Activated naive CD8-positive, alpha-beta T cell treated with anti-CD3 and anti-CD28 coated beads, Interleukin-2, amount 10 ng/mL, durations not matched to agents 7 days and 5 days (primary cell): ENCODE results near the gene C1QTNF8. TPM values are rescaled to one million over a fixed set of nuclear protein-coding genes. Genes with fewer than 3 reads are reported as not detected.

Experiments
- ATAC-seq: fragments of 150-1000 bp; cut with Tn5 transposase; one replicate; pipeline ENCODE4 v1.10.0; 2021; ENCODE audit warnings: low read depth, moderate library complexity
- POLR2A ChIA-PET: fragments of 350-600 bp; sonication (Branson Sonifier 250); formaldehyde crosslinking; loops from one replicate; lab custom pipeline; 2021; ENCODE audit warnings: antibody characterized with exemption; lab: Charles Lee
- DNase-seq: peaks from one replicate; pipeline ENCODE4 v3.0.0; 2021
- H3K27ac Mint-ChIP-seq: one replicate; pipeline ENCODE4 v1.8.0; 2022; ENCODE audit warnings: mild to moderate bottlenecking, mixed read lengths
- H3K27me3 Mint-ChIP-seq: one replicate; pipeline ENCODE4 v1.8.0; 2022; ENCODE audit warnings: mild to moderate bottlenecking, moderate library complexity, mixed read lengths
- H3K36me3 Mint-ChIP-seq: one replicate; pipeline ENCODE4 v1.8.0; 2021; ENCODE audit warnings: mild to moderate bottlenecking, mixed read lengths
- H3K4me1 Mint-ChIP-seq: one replicate; pipeline ENCODE4 v1.8.0; 2021; ENCODE audit warnings: mixed read lengths
- H3K4me3 Mint-ChIP-seq: one replicate; pipeline ENCODE4 v1.8.0; 2022; ENCODE audit warnings: mild to moderate bottlenecking, moderate library complexity, mixed read lengths
- H3K9me3 Mint-ChIP-seq: one replicate; pipeline ENCODE4 v1.8.0; 2021; ENCODE audit warnings: mixed read lengths
- total RNA-seq, 2 experiments: library from RNA; stranded (reverse); gene quantifications; one replicate each; pipeline ENCODE4 v1.2.3, GENCODE V29; 2021

The C1QTNF8 gene
- total RNA-seq, 2 experiments from 2014 or later: not detected

DNA sequence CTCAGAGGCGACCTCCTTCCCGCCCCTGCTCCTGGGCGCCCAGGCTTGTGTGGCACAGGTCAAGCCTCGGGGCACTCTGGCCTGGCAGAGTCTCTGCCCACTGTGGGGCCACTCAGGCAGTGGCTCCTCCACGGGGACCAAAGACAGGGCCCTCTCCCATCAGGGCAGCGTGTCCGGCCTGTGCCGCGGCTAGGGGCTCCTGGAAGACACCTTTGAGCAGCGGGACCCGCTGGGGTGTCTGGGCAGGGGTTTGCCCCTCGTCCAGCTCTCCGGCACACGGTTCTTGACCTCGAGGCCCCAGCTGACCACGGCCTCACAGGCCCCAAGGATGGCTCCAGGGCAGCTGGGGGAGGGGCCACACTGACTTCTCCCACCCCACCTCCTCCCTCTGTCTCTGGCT lies 48.2 kb downstream of the C1QTNF8 start:
- no peak for DNase-seq
- Mint-ChIP-seq H3K27ac (no peak overlapping the region), H3K4me3 (no peak overlapping the region), H3K4me1 (no peaks in the 10 kb centered on the region), H3K9me3 (no peaks in the 10 kb centered on the region), H3K27me3 (no peaks in the 10 kb centered on the region), H3K36me3 (no peaks in the 10 kb centered on the region)
- POLR2A ChIA-PET: no interaction called here
- no peak for ATAC-seq

DNA sequence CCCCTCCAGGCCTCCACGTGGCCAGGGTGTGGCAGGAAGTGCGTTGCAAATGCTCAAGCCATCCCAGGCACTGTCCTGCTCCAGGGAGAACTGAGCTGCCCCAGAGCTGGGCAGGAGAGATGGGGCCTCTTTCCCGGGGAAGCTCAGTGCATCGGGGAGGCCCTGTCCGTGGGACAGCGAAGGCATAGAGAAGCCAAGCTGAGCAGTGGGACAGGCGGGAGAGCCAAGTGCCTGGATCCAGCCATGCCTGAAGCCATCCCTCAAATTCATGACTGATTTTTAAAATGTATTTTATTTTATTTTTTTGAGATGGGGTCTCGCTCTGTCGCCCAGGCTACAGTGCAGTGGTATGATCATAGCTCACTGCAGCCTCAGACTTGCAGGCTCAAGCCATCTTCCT lies 48.9 kb downstream of the C1QTNF8 start:
- Mint-ChIP-seq H3K27ac (no peak overlapping the region), H3K9me3 (no peaks in the 10 kb centered on the region), H3K4me3 (no peak overlapping the region), H3K4me1 (no peaks in the 10 kb centered on the region), H3K36me3 (no peaks in the 10 kb centered on the region), H3K27me3 (no peaks in the 10 kb centered on the region)
- DNase-seq: no peak
- POLR2A ChIA-PET: no interaction called here
- no peak for ATAC-seq

DNA sequence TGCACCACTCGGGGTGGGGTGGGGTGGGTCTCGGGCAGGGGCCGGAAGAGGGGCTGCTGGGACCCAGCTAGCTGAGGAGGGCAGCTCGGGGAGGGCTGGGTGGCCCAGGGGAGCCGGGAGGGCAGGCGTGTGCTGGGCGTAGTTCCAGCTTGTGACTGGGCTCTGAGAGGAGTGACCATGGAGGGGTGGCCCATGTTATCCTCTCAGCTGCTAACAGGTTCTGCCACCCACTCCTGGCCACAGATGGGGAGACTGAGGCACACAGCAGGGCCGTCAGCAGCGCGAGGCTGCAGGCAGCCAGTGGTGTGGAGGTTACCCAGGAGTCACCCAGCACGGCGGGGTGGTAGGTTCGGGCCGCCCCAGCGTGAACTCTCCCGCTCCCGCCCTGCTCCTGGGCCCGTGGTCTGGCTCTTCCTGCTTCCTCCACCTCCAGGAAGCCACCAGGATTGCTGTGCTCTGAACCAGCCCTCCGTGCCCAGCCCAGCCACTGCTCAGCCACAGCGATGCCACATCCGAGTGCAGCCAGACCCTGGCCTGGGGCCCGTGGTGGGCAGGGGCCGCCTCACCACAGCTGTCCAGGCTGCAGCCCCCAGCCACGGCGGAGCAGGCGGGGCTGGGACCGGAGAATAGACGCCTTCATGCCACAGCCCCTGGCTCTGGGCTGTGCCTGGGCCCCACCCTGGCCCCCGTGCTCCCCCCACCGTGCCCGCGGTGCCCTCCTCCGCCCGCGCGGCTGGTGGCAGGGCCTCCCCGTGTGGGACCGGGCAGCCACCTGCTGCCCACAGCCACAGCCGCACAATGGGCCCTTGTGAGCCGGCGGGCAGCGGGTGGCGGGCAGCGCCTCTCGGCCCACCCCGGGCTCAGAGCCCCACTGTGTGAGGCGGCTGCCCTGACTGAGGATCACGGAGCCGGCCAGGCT lies 49.8 kb downstream of the C1QTNF8 start:
- ATAC-seq: no peak
- no peaks in the 10 kb centered on the region for H3K4me1 Mint-ChIP-seq
- H3K36me3 Mint-ChIP-seq: no peaks in the 10 kb centered on the region
- H3K4me3 Mint-ChIP-seq: no peak overlapping the region
- no peak for DNase-seq
- no peaks in the 10 kb centered on the region for H3K9me3 Mint-ChIP-seq
- POLR2A ChIA-PET: no interaction called here
- no peaks in the 10 kb centered on the region for H3K27me3 Mint-ChIP-seq
- no peak overlapping the region for H3K27ac Mint-ChIP-seq

DNA sequence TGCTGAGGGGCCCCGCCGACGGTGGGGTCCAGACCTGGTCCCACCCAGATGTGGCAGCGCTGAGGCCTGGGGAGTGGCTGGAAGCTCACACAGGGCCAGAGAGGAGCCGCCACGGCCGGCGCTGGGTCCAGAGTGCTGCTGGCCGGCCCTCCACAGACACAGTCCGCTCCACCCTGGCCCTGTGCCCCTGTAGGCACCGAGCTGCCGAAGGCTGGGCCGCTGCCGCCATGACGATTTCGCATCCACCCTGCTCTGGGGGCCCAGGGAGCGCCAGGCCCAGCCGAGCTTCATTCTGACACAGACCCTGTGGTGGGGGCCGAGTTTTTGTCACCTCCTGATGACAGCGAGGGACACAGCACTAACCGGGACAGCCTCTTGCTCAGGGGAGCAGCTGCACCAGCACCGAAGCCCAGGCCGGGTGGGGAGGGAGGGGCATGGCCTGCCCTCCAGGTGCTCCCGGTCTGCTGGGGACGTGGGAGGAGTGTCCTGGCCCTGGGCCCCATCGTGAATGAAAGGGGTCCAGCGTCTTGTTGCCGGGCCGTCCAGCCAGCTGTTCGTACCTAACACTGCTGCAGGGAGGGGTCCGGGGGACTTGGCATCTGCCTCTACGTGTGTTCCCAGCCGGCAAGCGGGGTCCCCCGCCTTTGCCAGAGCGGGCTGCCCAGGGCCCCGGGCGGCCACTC lies 50.6 kb downstream of the C1QTNF8 start:
- H3K4me1 Mint-ChIP-seq: no peaks in the 10 kb centered on the region
- ATAC-seq (no peak), DNase-seq (no peak)
- H3K36me3 Mint-ChIP-seq: no peaks in the 10 kb centered on the region
- POLR2A ChIA-PET: no interaction called here
- no peak overlapping the region for H3K4me3 Mint-ChIP-seq
- H3K27ac Mint-ChIP-seq: no peak overlapping the region
- no peaks in the 10 kb centered on the region for H3K27me3 Mint-ChIP-seq
- H3K9me3 Mint-ChIP-seq: no peaks in the 10 kb centered on the region

DNA sequence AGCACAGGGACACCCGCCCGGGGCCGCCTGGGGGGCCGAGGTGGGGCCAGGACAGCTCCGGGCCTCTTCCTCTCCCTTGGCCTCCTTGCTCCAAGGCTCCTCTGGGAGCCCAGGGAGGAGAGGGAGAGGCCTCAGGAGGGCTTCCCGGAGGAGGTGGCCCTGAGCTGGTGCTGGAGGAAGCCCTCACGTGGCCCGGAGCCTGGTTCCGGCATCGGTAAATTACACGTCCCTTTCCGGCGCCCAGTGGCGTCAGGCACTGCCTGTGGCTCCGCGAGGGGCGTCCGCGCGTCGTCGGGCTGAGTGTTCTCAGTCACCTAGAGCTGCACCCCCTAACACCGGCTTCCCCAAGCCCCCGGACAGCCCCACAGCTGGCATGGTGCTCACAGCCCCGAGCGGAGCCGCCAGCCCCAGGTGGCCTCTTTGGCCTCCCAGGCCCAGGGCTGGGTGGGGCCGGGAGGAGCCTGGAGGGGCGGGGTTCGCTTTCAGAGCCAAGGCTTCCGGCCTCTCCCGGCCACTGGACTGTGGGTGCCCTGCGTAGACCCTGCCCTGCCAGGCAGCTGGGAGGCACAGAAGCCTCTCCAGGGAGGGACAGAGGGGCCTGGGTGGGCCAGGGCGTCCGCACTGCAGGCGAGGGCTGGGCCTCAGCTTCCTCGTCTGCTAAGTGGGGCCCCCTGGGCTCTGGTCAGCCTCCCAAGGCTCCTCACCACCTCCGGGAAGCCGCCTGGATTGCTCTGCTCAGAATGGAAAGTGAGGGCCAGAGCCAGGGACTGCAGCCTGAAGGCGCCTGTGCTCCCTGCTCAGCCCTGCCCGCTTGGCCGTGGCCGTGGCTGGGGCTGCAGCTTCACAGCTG lies 51.4 kb downstream of the C1QTNF8 start:
- DNase-seq (no peak), ATAC-seq (no peak)
- H3K4me1 Mint-ChIP-seq: no peaks in the 10 kb centered on the region
- H3K36me3 Mint-ChIP-seq: no peaks in the 10 kb centered on the region
- H3K27ac Mint-ChIP-seq: no peak overlapping the region
- POLR2A ChIA-PET: no interaction called here
- H3K27me3 Mint-ChIP-seq: no peaks in the 10 kb centered on the region
- H3K4me3 Mint-ChIP-seq: no peak overlapping the region
- H3K9me3 Mint-ChIP-seq: no peaks in the 10 kb centered on the region

DNA sequence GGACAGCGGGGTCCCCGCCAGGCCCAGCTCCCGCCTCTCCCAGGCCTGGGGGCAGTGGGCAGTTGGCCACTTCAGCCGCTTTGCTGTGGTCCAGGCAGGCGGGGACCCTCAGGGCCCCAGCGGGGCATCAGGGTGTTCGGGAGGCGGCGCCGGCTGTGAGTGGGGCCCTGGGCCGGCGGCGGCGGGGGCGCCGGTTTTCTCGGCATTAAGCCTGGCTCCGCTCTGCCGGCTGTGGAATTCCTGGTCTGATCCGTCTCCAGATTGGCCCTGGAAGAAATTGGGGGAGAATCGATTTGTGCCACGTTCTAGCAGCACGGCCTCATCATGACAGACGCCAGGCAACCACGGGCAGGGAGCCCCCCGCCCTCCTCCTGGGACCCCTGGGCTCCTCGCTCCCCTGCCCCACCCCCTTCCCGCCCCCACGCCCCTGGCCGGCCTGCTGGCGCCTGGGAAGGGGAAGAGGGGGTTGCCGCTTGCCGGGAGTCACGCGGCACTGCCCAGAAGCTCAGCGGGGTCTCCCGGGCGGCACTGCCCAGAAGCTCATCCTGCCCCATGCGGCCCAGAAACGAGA lies 52.1 kb downstream of the C1QTNF8 start:
- Mint-ChIP-seq H3K27me3 (no peaks in the 10 kb centered on the region), H3K27ac (no peak overlapping the region), H3K4me3 (no peak overlapping the region), H3K36me3 (no peaks in the 10 kb centered on the region), H3K4me1 (no peaks in the 10 kb centered on the region), H3K9me3 (no peaks in the 10 kb centered on the region)
- DNase-seq (no peak), ATAC-seq (no peak)
- POLR2A ChIA-PET: no interaction called here

DNA sequence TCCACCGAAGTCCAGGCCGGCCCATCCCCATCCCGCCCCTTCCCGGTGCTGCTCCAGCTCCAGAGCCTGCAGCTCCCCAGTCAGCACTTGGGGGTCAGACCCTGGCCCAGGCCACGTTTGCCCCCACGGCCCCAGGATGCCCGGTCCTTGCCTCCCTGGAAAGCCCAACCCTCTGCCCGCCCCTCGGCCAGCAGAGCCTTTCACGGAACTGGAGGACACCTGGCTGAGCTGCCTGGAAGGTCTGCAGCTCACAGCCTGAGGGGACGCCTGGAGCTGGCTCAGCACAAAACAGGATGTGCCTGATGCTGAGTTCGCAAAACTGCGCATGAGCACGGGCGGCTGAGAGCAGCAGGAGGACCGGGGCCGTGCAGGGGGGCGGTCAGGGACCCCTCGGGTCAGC lies 53.2 kb downstream of the C1QTNF8 start:
- POLR2A ChIA-PET: no interaction called here
- Mint-ChIP-seq H3K27ac (no peak overlapping the region), H3K9me3 (no peaks in the 10 kb centered on the region), H3K4me1 (no peaks in the 10 kb centered on the region), H3K36me3 (no peaks in the 10 kb centered on the region), H3K4me3 (no peak overlapping the region), H3K27me3 (peaks cover 2% of the 10 kb centered on the region)
- no peak for ATAC-seq
- no peak for DNase-seq

DNA sequence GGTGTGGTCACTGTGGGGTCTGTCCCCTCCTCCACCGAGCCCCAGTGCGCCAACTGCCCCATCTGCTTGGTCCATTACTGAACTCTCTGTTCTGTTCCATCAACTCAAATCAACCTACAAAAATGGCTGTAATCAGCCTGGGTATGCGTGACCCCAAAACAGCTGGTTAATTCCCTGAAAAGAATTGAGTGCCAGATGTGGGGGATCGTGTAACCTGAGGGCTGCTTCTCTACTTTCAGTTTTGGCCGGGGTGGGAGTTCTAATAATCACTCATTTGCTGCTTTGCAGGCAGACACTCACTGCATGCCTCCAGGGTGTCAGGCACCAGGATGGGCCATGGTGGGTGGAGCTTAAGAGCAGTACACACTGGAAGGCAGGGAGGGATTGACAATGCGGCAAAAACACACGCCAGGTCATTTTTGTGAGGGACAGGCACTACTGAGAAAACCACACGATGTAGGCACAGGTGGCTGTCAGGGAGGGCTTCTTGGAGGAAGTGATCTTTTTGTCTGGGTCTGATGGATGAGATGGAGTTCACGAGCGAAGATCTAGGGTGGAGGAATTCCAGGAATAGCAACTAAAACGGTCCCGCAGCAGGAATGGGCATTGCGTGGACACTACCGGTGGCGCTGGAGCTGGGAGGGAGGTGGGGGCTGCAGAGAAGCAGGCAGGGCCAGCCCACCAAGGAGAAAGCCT lies 53.8 kb downstream of the C1QTNF8 start:
- no peaks in the 10 kb centered on the region for H3K9me3 Mint-ChIP-seq
- H3K27me3 Mint-ChIP-seq: peaks cover 2% of the 10 kb centered on the region
- no peak overlapping the region for H3K27ac Mint-ChIP-seq
- no peak for ATAC-seq
- POLR2A ChIA-PET: no interaction called here
- no peaks in the 10 kb centered on the region for H3K4me1 Mint-ChIP-seq
- H3K4me3 Mint-ChIP-seq: no peak overlapping the region
- H3K36me3 Mint-ChIP-seq: no peaks in the 10 kb centered on the region
- no peak for DNase-seq

DNA sequence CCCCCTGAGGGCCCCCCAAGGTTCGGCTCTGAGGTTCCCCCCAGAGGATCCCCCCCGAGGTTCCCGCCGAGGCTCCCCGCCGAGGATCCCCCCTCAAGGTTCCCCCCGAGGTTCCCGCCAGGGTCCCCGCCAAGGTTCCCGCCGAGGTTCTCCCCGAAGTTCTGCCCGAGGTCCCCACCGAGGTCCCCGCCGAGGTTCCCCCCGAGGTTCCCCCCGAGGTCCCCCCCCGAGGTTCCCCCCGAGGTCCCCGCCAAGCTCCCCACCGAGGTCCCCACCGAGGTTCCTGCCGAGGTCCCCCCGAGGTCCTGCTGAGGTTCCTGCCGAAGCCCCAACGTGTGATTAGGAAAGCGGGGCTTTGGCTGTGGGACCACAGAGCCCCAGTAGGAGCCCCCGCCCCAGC lies 55.7 kb downstream of the C1QTNF8 start:
- H3K4me3 Mint-ChIP-seq: no peak overlapping the region
- no peak overlapping the region for H3K27ac Mint-ChIP-seq
- no peaks in the 10 kb centered on the region for H3K4me1 Mint-ChIP-seq
- DNase-seq: no peak
- H3K27me3 Mint-ChIP-seq: peaks cover 2% of the 10 kb centered on the region
- POLR2A ChIA-PET: no interaction called here
- no peaks in the 10 kb centered on the region for H3K9me3 Mint-ChIP-seq
- no peaks in the 10 kb centered on the region for H3K36me3 Mint-ChIP-seq
- ATAC-seq: no peak

DNA sequence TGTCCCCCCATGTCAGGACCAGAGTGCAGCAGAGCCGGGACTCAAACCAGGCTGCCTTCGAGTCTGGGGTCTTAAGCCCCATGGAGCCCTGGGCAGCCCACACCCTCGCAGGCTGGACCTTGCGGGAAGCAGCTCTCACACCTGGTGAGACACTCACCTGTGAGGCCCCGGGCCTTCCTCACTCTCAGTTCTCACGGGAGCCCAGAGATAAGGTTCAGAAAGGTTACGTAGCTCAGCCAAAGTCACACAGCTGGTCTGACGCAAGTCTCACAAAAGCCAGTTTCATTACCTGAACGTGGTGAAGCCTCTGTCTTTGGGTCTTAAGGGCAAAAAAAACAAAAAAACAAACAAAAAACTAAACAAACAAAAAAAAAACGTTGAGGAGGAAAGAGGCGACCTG lies 56.3 kb downstream of the C1QTNF8 start:
- H3K27me3 Mint-ChIP-seq: peaks cover 2% of the 10 kb centered on the region
- no peak overlapping the region for H3K4me3 Mint-ChIP-seq
- ATAC-seq (no peak), DNase-seq (no peak)
- POLR2A ChIA-PET: interaction anchor here (0.7 kb wide), 1 partner anchor 69 kb away, joined by 3 read pairs; the partner anchor contains the start of gene LMF1
- H3K9me3 Mint-ChIP-seq: no peaks in the 10 kb centered on the region
- no peak overlapping the region for H3K27ac Mint-ChIP-seq
- no peaks in the 10 kb centered on the region for H3K36me3 Mint-ChIP-seq
- no peaks in the 10 kb centered on the region for H3K4me1 Mint-ChIP-seq

DNA sequence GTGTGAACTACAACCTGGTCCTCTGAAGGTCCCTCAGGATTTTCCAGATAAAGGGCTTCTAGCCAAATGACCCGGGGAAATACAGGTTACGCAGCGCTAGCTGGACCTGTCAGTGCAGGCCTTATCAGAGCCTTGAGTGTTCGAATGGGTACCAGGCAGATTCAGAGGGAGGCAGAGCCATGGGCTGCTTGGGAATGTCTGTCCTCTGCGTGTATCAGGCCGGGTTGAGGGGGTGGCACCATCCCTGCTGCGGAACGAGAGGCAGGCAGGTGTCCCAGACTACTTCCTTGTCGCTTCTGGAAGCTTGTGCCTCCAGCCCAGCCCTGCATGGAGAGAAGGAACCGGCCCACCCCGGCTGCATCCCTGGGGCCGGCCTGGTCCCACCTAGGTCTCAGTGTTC lies 57.1 kb downstream of the C1QTNF8 start:
- H3K4me3 Mint-ChIP-seq: no peak overlapping the region
- H3K36me3 Mint-ChIP-seq: no peaks in the 10 kb centered on the region
- POLR2A ChIA-PET: no interaction called here
- H3K27me3 Mint-ChIP-seq: peaks cover 2% of the 10 kb centered on the region
- H3K27ac Mint-ChIP-seq: no peak overlapping the region
- no peaks in the 10 kb centered on the region for H3K9me3 Mint-ChIP-seq
- no peak for ATAC-seq
- no peak for DNase-seq
- H3K4me1 Mint-ChIP-seq: no peaks in the 10 kb centered on the region
